ENCODE measurements around the gene MIEN1. TPM values are rescaled to one million over a fixed set of nuclear protein-coding genes. Genes with fewer than 3 reads are reported as not detected.

The MIEN1 gene
- total and polyA plus RNA-seq, 2 of the 13 experiments (the other 11 are each of a cell fraction or from before 2014, with no cell fraction given) = 40.6 to 56.6 TPM

- TF ChIP-seq KDM1A (CRISPR knock-in tag; IDR thresholded peaks at IDR 0.05) = no peak
- peak; percentile 56 for TF ChIP-seq PAXIP1 (CRISPR knock-in tag; conservative IDR thresholded peaks at IDR 0.05)
- TF ChIP-seq RAD51 (IDR thresholded peaks at IDR 0.05; ENCODE audit: borderline replicate concordance) = no peak
- TF ChIP-seq GZF1 (CRISPR knock-in tag; IDR thresholded peaks at IDR 0.05) = 0 out of 2 replicates have a peak, but pooled peaks have one; percentile 28
- TF ChIP-seq POLR2A (IDR thresholded peaks at IDR 0.05; ENCODE audit: insufficient read depth in 1 of 2, low read depth in 2 of 2, low read length in 2 of 2) = peak; percentile 51 to 78
- no peak for TF ChIP-seq BHLHE40 (IDR thresholded peaks at IDR 0.05; ENCODE audit: low read length)
- peak; percentile 41; the same call in 1 of the 2 replicates for TF ChIP-seq ARNT2 (CRISPR knock-in tag; IDR thresholded peaks at IDR 0.05; ENCODE audit: low read depth)
- TF ChIP-seq MIER3 (CRISPR knock-in tag; IDR thresholded peaks at IDR 0.05; ENCODE audit: borderline replicate concordance) = no peak
- no peak; the same call in 1 of the 2 replicates for TF ChIP-seq ZFP82 (CRISPR knock-in tag; IDR thresholded peaks at IDR 0.05; ENCODE audit: borderline replicate concordance)
- peak; percentile 43; the same call in 1 of the 2 replicates for TF ChIP-seq NKX3-1 (CRISPR knock-in tag; IDR thresholded peaks at IDR 0.05)
- TF ChIP-seq NFE2L1 (CRISPR knock-in tag; IDR thresholded peaks at IDR 0.05; ENCODE audit: borderline replicate concordance) = no peak
- TF ChIP-seq ZNF430 (CRISPR knock-in tag; IDR thresholded peaks at IDR 0.05) = peak; percentile 63; the same call in 1 of the 2 replicates
- TF ChIP-seq ZFYVE20 (CRISPR knock-in tag; IDR thresholded peaks at IDR 0.05; ENCODE audit: borderline replicate concordance, low read depth) = no peak
- TF ChIP-seq HMG20A (CRISPR knock-in tag; IDR thresholded peaks at IDR 0.05; ENCODE audit: borderline replicate concordance) = no peak
- TF ChIP-seq ZMYM4 (CRISPR knock-in tag; IDR thresholded peaks at IDR 0.05) = peak; percentile 80
- no peak for TF ChIP-seq ZNF839 (CRISPR knock-in tag; IDR thresholded peaks at IDR 0.05; ENCODE audit: borderline replicate concordance)
- TF ChIP-seq ZFP41 (CRISPR knock-in tag; IDR thresholded peaks at IDR 0.05; ENCODE audit: borderline replicate concordance) = no peak
- peak; percentile 38; the same call in 1 of the 2 replicates for TF ChIP-seq ZNF816 (CRISPR knock-in tag; IDR thresholded peaks at IDR 0.05; ENCODE audit: borderline replicate concordance)
- 0 out of 2 replicates have a peak, but pooled peaks have one; percentile 15 for TF ChIP-seq ZNF629 (CRISPR knock-in tag; conservative IDR thresholded peaks at IDR 0.05)
- TF ChIP-seq, protein P1, sequence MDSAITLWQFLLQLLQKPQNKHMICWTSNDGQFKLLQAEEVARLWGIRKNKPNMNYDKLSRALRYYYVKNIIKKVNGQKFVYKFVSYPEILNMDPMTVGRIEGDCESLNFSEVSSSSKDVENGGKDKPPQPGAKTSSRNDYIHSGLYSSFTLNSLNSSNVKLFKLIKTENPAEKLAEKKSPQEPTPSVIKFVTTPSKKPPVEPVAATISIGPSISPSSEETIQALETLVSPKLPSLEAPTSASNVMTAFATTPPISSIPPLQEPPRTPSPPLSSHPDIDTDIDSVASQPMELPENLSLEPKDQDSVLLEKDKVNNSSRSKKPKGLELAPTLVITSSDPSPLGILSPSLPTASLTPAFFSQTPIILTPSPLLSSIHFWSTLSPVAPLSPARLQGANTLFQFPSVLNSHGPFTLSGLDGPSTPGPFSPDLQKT (CRISPR knock-in tag; IDR thresholded peaks at IDR 0.05; ENCODE audit: borderline replicate concordance) = 0 out of 2 replicates have a peak, but pooled peaks have one; percentile 62
- no peak; the same call in 1 of the 2 replicates for TF ChIP-seq ZNF329 (CRISPR knock-in tag; IDR thresholded peaks at IDR 0.05; ENCODE audit: low read depth)
- no peak for TF ChIP-seq SMARCE1 (IDR thresholded peaks at IDR 0.05; ENCODE audit: borderline replicate concordance)
- TF ChIP-seq ERF (CRISPR knock-in tag; IDR thresholded peaks at IDR 0.05) = peak; percentile 52
- TF ChIP-seq RBM22 (optimal IDR thresholded peaks at IDR 0.05; ENCODE audit: low read length) = no peak
Measured at GRCh38 chr17:39737760-39738567, 7.6 kb upstream of the MIEN1 start, which contains the start of gene GRB7 (continued).

Measured in HepG2 (cell line).